Amniotic stem cell (primary cell): Measurements from ENCODE around the gene SMCO4.

Source experiments
- DNase-seq: peaks from one replicate; lab custom pipeline; 2025; lab: John Stamatoyannopoulos, UW

The SMCO4 gene

DNA sequence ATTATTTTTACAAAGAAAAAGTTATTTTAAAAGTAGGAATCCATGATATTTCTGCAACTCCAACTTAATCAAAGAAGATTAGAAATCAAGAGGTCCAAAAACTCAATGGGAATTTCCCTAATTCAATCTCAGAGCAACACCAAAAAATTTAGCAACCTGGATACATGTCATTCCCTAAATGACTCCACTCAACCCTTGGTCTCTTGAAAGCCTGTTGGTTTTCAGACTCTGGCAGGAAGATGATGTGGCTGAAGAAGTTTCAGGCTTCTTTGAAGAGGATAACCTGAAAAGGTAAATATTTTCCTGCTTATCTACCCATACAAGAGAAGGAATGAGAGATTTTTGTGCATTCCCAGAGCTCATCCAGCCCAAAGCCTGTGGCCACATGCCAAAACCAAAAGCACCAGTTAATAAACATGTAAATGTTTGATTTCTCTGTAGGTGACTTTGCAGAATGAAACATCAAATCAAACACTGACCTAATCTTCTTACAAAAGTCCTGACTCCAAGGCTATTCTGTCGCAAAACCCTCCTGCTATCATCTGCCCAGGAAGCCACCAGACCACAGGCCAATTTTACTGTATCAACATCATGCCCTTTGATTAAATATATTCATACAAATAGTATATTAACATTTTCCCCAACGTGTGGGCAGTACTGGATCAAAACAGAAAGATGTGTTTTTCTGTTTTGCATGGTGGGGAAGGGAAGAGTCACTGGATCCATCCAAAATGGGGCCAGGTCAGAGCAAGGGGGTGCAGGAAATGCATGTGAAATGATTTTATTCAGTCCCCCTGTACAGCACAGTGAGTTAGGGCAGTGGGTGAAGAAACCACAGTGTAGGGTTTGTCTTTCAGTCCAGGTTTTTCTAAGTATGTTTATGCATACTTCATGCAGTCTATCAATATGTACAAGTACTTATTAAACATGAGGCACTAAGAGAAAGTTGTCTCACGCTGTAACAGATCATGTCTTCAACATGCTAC lies 38.8 kb downstream of the SMCO4 start:
- DNase-seq = no peak

DNA sequence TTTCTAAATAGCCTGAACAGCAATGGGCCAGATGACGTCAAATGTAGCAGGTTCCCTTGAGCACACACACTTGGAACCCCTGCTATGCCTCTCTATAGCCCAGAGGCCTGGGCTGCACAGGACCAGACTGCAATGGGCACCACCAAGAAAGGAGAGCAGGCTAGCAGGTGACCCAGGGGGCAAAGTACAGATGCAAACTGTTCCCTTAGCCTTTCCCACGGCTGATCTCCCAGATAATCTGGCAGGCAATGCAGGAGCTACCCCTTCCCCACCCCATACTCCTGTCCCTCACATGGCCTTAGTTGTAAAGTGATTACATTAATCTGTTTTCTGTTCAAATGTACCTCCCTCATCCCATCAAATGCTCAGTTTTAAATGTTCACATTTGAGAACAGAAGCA lies 41.3 kb downstream of the SMCO4 start:
- no peak for DNase-seq

DNA sequence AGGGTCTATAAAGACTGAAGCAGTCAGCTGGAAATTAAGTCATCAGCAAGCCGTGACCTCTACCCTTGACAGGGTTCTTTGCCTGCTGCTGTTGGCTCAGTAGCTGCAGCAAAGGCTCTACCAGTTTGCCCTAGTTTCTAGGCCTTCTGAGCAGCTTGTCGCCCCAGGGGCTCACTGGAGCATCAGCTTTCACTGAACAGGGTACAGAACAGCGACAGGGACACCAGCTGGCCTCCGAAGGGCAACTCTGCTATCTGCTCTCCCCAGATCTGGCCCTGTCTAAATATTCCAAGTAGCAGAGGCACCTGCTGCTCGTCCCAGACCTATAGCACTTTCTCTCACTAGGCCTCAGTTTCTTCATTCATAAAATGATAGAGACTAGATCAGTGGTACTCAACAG lies 42.4 kb downstream of the SMCO4 start:
- DNase-seq = no peak

DNA sequence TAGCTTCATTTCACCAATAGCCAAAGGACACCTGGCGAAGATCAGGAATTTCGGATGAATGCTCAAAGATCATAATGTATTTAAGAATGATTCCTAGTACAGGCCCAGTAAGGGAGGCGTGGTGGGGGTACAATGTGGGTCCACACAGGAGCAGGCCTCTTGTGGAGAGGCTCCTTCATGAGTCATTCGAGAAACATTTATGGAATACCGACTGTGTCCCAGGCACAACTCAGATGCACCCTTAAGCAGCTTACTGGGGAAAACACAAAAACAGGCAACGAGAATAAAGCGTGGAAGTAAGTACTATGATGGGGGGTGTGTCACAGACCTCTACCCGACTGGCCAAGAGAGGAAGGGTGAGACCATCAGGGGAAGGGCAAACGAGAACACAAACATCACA lies 44.5 kb downstream of the SMCO4 start:
- DNase-seq = no peak

DNA sequence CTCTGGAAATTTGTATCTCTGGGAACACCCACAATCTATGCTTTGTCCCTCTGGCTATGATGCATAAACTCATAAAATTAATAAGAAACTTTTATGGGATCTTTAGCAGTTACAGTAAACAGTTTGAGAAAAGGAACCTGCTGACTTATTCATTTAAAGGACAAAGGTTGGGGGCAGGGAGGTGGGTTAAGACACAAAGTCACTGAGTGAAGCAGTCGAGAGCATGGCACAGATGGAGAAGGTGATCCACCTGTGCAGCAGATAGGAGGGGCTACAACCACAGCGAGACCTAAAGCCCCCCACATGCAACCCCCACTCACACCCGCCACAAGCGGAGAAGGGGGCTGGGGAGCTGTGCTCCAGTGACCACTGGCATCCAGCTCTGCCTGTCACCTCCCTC lies 45.0 kb downstream of the SMCO4 start:
- DNase-seq = no peak

DNA sequence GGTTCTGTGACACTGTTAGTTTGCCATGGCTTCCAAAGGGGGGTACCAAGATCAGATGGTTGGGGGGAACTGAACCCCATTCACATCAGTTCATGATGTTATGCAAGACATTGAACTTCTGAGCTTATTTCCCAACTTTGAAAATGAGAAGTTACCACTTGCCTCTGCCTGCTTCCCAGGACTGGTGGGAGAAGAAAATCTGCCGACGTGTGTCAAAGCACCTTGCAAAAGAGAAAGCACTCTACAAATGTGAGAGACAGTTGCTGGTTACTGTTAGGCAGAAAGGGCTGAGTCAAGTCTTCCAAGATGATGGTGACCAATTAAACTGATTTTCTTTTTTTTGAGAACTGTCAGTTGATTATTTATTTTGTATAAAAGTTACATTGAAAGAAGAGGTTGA lies 45.6 kb downstream of the SMCO4 start:
- DNase-seq = no peak

DNA sequence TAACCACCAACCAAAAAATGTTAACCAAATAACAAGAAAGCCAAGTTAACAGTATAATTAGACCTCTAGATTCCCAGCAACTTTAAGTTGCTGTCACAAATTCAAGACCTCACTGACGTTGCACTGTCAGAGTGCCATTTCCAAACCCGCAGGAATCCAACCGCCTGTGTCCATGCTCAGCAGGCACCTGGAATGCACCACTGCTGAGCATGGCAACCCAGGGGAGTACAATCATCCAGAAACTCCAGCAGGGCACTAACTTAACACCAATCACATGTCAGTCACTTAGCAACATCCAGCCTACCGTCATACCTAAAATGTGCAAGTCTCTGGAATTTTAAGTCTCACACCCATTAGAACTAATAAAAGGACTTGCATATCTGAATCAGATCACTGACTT lies 48.8 kb downstream of the SMCO4 start:
- no peak for DNase-seq

DNA sequence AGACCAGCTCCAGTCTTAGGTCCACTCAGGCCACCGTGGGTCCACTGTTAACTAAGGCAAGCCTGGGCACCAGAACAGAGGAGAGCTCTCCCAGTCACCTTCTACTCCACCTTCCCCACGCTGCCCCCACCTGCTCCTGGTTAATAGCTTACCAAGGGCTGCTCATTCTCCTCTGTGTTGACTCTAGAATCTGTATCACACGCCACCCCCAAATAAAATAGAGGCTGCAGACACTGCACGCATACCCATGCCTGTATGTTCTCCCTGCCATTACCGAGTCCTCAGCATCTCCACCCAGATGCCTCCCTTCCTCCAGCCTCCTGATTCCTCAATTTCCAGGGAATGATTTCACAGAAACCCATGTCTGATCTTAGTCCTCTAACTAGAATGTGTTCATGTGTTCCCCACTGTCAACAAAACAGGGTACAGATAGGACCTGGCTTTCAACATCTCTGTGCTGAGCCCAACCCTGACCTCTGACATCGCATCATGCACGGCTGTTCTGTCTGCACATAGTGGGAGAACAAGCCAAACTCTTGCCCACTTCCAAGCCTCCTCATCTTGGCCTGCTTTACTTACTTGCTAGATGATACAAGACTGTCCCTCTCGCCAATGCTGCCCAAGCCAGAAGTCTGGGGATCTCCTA lies 49.8 kb downstream of the SMCO4 start:
- no peak for DNase-seq

DNA sequence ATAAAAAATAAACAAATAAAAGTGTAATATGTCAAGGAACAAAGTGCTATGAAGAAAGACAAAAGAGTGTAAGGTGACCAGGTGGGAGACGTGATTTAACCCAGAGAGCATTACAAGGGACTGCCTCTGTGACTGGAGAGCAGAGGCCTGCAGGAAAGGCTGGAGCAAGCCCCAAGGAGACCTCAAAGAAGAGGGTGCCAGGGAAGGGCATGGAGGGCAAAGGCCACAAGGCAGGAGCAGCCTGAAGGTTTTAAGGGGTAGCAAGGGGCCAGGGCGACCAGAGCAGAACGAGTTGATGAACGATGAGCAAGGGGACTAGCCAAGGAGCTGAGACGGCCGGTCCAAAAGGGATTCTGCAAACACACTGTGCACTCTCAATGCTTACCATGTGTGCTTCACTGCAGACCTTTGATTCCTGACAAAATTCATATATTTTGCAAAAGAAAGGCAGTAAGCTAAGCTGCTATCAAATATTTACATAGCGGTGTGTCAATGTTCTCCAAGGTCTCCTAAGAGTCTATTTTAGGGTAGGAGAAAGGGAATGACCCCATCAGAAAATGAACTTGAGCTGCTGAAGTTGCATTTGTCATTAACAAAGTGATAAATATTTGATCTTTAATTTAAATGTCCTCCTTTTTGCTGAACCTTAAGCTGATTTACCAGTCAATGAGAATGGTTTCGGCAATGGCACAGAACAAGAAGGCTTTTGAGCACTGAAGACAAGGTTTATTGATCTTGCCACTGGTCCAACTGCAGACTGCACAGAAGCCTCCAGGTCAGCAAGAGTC lies 50.5 kb downstream of the SMCO4 start:
- no peak for DNase-seq

DNA sequence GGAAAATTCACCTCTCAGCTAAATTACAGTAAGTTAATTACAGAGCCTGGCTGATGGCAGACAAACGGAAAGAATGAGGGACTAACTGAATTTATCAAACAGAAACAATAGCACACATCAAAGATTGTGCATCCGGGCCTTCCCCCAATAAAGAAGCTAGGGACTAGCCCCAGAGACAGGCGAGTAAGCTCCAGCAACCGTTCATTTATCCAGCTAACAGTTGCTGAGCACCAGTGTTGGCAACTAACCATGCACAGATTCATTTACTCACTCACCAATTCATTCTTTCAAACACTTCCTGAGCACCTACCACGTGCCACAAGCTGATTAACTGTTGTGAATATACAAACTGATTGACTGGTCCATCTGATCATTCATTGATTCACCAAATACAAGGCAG lies 51.2 kb downstream of the SMCO4 start:
- no peak for DNase-seq

DNA sequence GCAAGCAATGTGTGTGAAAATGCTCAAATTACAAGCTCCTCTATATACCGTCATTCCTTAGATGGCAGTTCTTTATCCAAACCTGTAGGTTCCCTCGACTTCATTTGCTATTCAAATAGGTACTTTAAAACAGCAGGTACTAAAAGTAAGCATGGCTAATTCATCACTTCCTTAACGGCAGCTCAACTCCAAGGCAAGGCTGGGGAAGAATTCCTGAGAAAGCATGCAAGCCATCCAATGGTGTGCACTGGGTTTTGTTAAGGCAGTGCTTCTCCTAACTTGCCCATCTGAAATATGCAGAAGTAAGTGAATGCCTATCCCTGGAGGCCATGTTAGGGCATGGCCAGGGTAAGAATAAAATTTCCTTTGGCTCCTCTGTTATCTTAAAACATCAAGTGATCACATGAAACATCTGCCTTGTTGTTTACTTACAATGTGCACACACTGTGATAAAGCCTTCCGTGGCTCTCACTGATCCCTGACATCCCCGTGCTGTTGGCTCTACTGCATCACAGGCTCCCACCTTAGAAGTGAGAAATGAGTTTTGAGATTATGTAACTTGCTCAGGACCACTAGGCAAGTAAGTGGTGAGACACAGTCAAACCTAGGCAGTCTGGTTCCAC lies 52.1 kb downstream of the SMCO4 start:
- no peak for DNase-seq

DNA sequence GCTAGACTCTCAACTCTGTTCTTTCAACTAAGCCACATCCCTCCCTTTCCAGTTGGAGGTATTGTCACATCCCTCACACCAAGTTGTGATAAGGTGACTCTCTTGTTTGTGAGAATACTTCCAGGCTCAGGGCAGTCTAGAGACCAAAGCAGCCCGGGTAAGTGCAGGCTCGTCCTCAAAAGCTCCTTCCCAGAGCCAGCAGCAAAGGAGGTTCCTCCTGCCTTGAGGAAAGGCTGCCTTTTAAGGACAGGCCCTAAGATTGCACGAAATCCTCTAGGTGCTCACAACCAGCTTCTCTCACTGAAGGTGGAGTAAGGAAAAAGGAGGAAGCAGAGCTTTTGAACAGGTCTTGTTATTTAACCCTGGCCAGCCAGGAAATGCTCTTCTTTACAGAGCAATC lies 53.4 kb downstream of the SMCO4 start:
- DNase-seq = no peak

DNA sequence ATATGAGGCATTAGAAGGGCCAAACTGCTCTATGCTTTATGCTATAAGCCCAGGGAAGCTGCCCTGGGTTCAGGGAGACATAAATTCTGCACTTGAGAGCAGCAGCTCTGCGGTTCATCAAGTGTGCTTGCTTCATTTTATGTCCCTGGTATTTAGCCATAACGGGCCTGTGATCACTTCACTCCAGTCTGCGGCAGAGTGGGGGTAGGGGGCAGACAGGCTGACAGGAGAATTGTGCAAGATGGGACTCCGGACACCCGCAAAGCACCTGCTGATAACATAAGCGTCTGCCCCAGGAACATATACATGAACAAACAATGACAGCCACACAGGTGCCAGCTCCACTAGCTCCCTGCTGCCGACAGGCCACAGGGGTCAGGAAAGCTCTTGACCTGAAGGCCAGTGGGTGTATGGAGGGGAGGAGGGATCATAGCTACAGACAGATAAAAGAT lies 56.1 kb downstream of the SMCO4 start:
- DNase-seq = no peak

DNA sequence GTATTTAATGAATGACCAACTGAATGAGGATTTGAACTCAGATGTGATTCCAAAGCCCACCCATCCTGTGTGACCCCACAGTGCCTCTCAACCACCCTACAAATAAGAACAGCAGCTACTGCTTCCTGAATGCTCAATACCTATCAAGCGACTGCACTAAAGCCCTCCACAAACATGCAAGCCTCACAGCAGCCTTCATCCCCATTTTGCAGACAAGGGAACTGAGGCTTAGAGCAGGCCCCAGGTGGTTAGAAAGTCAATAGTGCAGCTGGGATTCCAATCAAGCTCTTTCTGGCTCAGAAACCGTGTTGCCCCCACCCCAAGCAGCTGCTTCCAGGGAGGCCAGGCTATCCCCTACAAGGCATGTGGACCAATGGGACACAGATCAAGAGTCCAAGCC lies 57.2 kb downstream of the SMCO4 start:
- DNase-seq = no peak

DNA sequence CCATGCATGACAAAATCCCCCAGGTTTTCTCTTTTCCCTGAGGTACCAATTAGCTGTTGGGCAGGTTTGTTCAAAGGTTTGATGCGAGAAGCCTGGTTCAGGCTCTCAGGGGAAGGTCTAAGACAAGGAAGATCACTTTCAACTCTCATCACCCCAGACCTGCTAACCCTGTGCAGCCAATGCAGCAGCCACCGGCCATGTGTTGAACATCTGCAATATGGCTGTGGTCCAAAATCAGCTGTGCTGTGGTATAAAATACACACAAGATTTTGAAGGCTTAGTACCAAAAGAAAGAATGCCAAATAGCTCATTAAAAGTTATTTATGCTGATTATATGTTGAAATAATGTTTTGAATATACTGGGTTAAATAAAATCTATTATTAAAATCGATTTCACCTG lies 58.5 kb downstream of the SMCO4 start:
- DNase-seq = no peak

DNA sequence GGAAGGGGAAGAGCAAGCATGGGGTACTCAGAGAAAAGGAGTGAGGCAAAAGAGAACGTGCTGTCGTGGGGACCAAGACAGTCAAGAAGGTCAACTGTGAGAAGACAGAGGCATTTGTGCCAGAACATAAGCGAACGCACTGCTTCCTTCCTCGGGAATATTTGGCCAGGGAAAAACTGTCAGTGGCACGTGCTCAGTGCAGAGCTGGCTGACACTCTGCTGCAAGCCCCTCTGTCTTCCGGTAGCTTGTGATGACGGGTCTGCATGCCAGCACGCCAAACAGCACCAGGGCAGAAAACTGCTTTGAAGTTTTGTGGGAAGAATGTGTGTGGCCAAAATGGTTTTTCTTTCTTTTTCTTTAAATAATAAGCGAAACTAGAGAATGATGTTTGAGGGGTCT lies 60.6 kb downstream of the SMCO4 start:
- DNase-seq = no peak

DNA sequence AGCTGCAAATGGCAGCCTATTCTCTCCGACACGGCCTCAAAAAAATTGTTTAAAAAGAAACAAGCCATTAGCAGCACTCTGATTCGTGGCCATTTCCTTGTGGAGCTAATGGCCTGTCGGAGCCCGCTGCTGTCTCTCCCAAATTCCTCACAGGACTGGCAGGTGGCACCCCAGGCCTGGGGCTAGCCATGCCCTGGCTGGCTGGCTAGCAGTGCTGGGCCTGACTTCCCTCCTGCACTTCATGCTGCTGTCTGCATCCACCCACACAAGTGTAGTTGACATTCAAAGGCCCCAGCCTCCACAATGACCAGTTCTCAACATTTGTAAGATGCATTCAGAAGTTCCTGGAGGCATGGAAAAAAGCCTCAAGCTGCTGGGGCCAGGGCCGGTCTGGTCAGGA lies 61.5 kb downstream of the SMCO4 start:
- DNase-seq = no peak

DNA sequence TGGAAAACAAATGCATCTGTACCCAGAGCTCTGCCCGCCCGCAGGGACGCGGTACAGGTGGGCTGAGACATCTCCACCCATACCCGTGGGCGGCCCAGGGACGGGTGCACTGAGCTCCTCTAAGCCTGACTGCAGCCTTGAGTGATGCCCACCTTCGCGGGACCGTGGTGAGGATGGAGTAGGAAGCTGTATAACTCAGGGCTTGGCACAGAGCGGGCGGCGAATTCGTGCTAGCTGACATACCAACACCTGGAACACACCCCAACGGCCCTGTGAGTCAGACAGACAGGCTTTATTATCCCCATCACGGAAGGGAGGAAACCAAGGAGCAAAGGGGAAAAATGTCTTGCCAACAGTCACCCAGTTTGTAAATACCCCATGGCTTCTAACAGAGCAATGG lies 61.9 kb downstream of the SMCO4 start:
- no peak for DNase-seq

DNA sequence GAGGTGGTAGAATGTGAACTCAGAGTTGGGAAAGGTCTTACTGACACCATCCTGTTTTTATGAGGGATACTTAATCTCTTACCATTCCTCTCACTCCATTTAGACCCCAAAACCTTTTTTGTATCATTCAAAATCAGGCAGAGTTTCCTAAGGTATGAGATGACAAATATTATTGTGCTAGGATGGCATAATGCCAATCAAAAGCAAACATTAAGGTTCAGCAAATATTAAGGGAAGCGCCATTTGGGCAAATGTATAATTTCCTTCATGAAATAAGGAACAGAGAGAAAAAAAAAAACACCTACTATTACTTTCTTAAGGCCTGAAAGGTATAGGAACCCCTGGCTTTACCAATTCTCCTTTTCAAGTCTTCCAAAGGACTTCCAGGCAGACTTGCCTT lies 62.4 kb downstream of the SMCO4 start:
- DNase-seq = no peak

DNA sequence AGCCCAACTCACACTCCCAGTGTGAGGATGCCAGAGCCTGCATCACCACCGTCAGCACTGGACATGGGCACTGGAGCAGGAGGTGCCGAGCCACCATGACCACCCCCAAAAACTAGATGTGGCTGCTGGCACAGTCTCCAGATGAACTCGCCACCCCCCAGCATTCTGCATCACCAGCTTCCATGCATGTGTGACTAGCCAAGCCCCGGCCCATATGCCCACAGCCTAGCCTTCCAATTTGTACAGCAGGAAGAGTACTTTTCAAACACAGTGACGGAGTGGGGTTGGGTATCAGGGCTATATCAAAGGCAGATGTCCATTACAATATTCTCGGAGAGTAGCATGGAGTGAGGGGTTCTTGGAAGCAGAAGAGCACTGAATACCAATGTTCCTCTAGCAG lies 62.9 kb downstream of the SMCO4 start:
- no peak for DNase-seq

DNA sequence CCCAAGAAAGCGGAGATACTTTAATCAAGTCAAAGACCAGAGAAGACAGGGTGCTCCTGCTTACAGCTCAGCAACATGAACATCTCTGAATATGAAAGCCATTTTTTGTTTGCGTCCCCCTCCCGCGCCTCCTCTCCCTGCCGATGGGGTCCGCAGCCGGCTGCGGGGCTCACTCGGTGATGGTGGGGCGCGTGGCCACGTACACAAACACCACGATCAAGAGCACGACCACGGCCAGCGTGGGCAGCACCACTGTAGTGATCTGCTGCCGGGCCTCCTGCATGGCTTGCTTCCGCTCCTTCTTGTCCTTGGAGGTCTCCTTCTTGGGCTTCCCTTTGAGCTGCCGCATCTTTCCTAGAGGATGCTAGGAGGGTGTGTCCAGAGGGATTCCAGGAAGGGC lies 64.3 kb downstream of the SMCO4 start:
- no peak for DNase-seq

DNA sequence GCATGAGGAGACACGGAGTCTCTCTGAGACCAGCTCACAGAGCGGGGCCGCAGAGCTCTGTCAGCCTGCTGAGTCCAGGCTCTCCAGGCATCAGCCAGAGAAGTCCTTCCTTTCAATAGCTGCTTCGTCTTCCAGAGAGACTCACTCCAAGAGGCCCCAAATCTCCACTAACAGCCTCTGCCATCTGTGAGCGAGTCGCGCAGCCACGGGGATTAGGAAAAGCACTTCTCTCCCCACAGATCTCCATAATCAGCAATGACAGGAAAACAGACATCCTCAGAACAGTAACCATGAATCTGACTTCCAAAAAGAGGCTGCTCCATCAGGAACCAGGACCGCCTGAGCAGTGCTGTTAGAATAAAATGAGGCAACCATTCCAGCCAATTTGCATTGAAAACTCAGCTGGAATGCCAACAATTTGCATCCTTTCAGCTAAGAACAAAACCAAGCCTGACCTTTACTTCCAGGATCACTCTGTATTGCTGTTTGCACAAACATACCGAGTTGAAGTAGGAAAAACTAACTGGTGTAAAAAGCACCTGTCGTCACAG lies 65.4 kb downstream of the SMCO4 start:
- DNase-seq = no peak
